ENCODE results near the gene ARL2BP. TPM values are rescaled to one million over a fixed set of nuclear protein-coding genes. Genes with fewer than 3 reads are reported as not detected.

The ARL2BP gene
- total and polyA plus RNA-seq, 2 of the 13 experiments (the other 11 are each of a cell fraction or from before 2014, with no cell fraction given) = 64.3 to 67.6 TPM

GRCh38 chr16:57299719-57300386 lies 54.8 kb downstream of the ARL2BP start (continued):
- peak; percentile 76 for TF ChIP-seq PRDM10 (CRISPR knock-in tag; IDR thresholded peaks at IDR 0.05; ENCODE audit: low read depth)
- TF ChIP-seq KLF6 (CRISPR knock-in tag; IDR thresholded peaks at IDR 0.05) = no peak; the same call in none of the 2 replicates
- peak; percentile 83 for TF ChIP-seq MED13 (CRISPR knock-in tag; IDR thresholded peaks at IDR 0.05)
- no peak for TF ChIP-seq ZBTB38 (CRISPR knock-in tag; IDR thresholded peaks at IDR 0.05)
- TF ChIP-seq CSRNP2 (CRISPR knock-in tag; conservative IDR thresholded peaks at IDR 0.05; ENCODE audit: low read depth) = no peak
- peak; percentile 71; the same call in 1 of the 2 replicates for TF ChIP-seq KDM3A (CRISPR knock-in tag; IDR thresholded peaks at IDR 0.05; ENCODE audit: low read depth)
- TF ChIP-seq, protein P1, sequence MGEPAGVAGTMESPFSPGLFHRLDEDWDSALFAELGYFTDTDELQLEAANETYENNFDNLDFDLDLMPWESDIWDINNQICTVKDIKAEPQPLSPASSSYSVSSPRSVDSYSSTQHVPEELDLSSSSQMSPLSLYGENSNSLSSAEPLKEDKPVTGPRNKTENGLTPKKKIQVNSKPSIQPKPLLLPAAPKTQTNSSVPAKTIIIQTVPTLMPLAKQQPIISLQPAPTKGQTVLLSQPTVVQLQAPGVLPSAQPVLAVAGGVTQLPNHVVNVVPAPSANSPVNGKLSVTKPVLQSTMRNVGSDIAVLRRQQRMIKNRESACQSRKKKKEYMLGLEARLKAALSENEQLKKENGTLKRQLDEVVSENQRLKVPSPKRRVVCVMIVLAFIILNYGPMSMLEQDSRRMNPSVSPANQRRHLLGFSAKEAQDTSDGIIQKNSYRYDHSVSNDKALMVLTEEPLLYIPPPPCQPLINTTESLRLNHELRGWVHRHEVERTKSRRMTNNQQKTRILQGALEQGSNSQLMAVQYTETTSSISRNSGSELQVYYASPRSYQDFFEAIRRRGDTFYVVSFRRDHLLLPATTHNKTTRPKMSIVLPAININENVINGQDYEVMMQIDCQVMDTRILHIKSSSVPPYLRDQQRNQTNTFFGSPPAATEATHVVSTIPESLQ (CRISPR knock-in tag; conservative IDR thresholded peaks at IDR 0.05) = no peak
- TF ChIP-seq REXO4 (CRISPR knock-in tag; IDR thresholded peaks at IDR 0.05; ENCODE audit: borderline replicate concordance) = no peak
- no peak for TF ChIP-seq FOXO4 (CRISPR knock-in tag; conservative IDR thresholded peaks at IDR 0.05)
- no peak; the same call in 1 of the 2 replicates for TF ChIP-seq TBX3 (IDR thresholded peaks at IDR 0.05; ENCODE audit: borderline replicate concordance)
- peak; percentile 63; the same call in 1 of the 2 replicates for TF ChIP-seq SOX5 (CRISPR knock-in tag; IDR thresholded peaks at IDR 0.05; ENCODE audit: borderline replicate concordance)
- no peak for TF ChIP-seq NFIB (CRISPR knock-in tag; IDR thresholded peaks at IDR 0.05; ENCODE audit: borderline replicate concordance)
- peak; percentile 84 for TF ChIP-seq HIVEP1 (CRISPR knock-in tag; IDR thresholded peaks at IDR 0.05)
- TF ChIP-seq ZMYM4 (CRISPR knock-in tag; IDR thresholded peaks at IDR 0.05) = peak; percentile 16; the same call in 1 of the 2 replicates
- peak; percentile 69; the same call in 1 of the 2 replicates for TF ChIP-seq ZSCAN9 (CRISPR knock-in tag; IDR thresholded peaks at IDR 0.05; ENCODE audit: borderline replicate concordance)
- TF ChIP-seq ZBED4 (CRISPR knock-in tag; IDR thresholded peaks at IDR 0.05; ENCODE audit: borderline replicate concordance) = peak; percentile 96
